Activated T-cell treated with anti-CD3 and anti-CD28 coated beads for 1 hour (primary cell): ENCODE measurements around the gene AASDHPPT.
"Not testable (repeated sequence)": the region's sequence is repeated elsewhere in the genome, so short reads cannot be mapped to it uniquely, and the experiment has no call there.

Experiments used
- DNase-seq: peaks from one replicate; pipeline ENCODE4 v3.0.0-alpha.2; 2020; ENCODE audit warnings: low read depth

Gene AASDHPPT

GRCh38 chr11:106077609-106078455, at the start of gene AASDHPPT:
Gene AASDHPPT (plus strand): TSS chr11:106077662. CDS start chr11:106077711, 49 bp downstream.
- no peak for DNase-seq

- no peak for DNase-seq
Observed at GRCh38 chr11:106030609-106031008, 46.9 kb upstream of the AASDHPPT start.

- DNase-seq, result no peak
Observed at GRCh38 chr11:106031202-106031810, 46.2 kb upstream of the AASDHPPT start.

- DNase-seq, result no peak
Observed at GRCh38 chr11:106031936-106032335, 45.5 kb upstream of the AASDHPPT start.

GRCh38 chr11:106032861-106033260, 44.6 kb upstream of the AASDHPPT start:
- DNase-seq, result no peak

GRCh38 chr11:106043540-106043939, 33.9 kb upstream of the AASDHPPT start:
- no peak for DNase-seq

- no peak for DNase-seq
Observed at GRCh38 chr11:106047631-106048030, 29.8 kb upstream of the AASDHPPT start.

- DNase-seq, result no peak
Observed at GRCh38 chr11:106049727-106050476, 27.6 kb upstream of the AASDHPPT start.

GRCh38 chr11:106051103-106051502, 26.4 kb upstream of the AASDHPPT start:
- no peak for DNase-seq

GRCh38 chr11:106058377-106058776, 19.1 kb upstream of the AASDHPPT start:
- not testable (repeated sequence) for DNase-seq

- DNase-seq, result no peak
Observed at GRCh38 chr11:106059617-106060016, 17.8 kb upstream of the AASDHPPT start.

- DNase-seq, result no peak
Observed at GRCh38 chr11:106061249-106061784, 16.1 kb upstream of the AASDHPPT start.

- no peak for DNase-seq
Observed at GRCh38 chr11:106061954-106062949, 15.2 kb upstream of the AASDHPPT start.

GRCh38 chr11:106063009-106063408, 14.5 kb upstream of the AASDHPPT start:
- no peak for DNase-seq

GRCh38 chr11:106070606-106071005, 6.9 kb upstream of the AASDHPPT start:
- no peak for DNase-seq

GRCh38 chr11:106072804-106073203, 4.7 kb upstream of the AASDHPPT start:
- no peak for DNase-seq

- DNase-seq, result no peak
Observed at GRCh38 chr11:106076171-106076918, 1.1 kb upstream of the AASDHPPT start.

GRCh38 chr11:106076919-106077608, 398 bp upstream of the AASDHPPT start, which contains the start of gene KBTBD3:
Gene KBTBD3 (minus strand): TSS chr11:106077347. CDS start chr11:106059097, 18,250 bp downstream.
- DNase-seq, result peak; percentile 94

- no peak for DNase-seq
Observed at GRCh38 chr11:106082096-106082495, 4.6 kb downstream of the AASDHPPT start.

- DNase-seq, result no peak
Observed at GRCh38 chr11:106086135-106086534, 8.7 kb downstream of the AASDHPPT start.
